K562 (cell line): Measurements from ENCODE around the gene SEC14L1. TPM values are rescaled to one million over a fixed set of nuclear protein-coding genes. Genes with fewer than 3 reads are reported as not detected.
A peak's percentile ranks its signal among the peaks of the same experiment; 100 is the strongest.

ENCODE experiments used
- CREB1 ChIP-seq, 2 experiments: sonication (generic) in 1 of 2; formaldehyde crosslinking in 1 of 2; IDR thresholded peaks; 2 replicates each; pipeline versions ENCODE4 v1.6.1 to v1.8.0; 2012 to 2022; ENCODE audit warnings: inconsistent platforms in 1 of 2, mild to moderate bottlenecking in 1 of 2, missing genetic modification reagents in 1 of 2, moderate library complexity in 1 of 2
- DACH1 ChIP-seq: fragments of 450-650 bp; IDR thresholded peaks from 2 replicates; pipeline ENCODE4 v1.6.1; 2018; ENCODE audit not compliant: partially characterized antibody
- EGR1 ChIP-seq: fragments of 450-650 bp; conservative IDR thresholded peaks from 2 replicates; pipeline ENCODE4 v1.6.1; 2017; ENCODE audit warnings: mild to moderate bottlenecking
- ETS2 ChIP-seq: IDR thresholded peaks from 2 replicates; pipeline ENCODE4 v1.6.1; 2016; ENCODE audit warnings: borderline replicate concordance, missing genetic modification characterization, mild to moderate bottlenecking, moderate library complexity, missing compliant biosample characterization; ENCODE audit not compliant: poor library complexity, severe bottlenecking
- KDM4B ChIP-seq, 2 experiments: fragments of 450-650 bp in 1 of 2; sonication (generic) in 1 of 2; IDR thresholded peaks; 2 replicates each; pipeline ENCODE4 v1.6.1; 2016 to 2017; ENCODE audit warnings: borderline replicate concordance in 2 of 2, antibody characterized with exemption in 1 of 2, low read depth in 1 of 2, mild to moderate bottlenecking in 1 of 2
- KLF1 ChIP-seq: fragments of 450-650 bp; IDR thresholded peaks from 2 replicates; pipeline ENCODE4 v1.6.1; 2016; ENCODE audit warnings: missing genetic modification characterization, missing compliant biosample characterization
- MAX ChIP-seq: sonication (generic); formaldehyde crosslinking; IDR thresholded peaks from 2 replicates; pipeline ENCODE4 v1.9.0; 2022; ENCODE audit warnings: mild to moderate bottlenecking, missing genetic modification reagents
- NCOA2 ChIP-seq, 2 experiments: fragments of 450-650 bp; IDR thresholded peaks; 2 replicates each; pipeline ENCODE4 v1.6.1; 2018; ENCODE audit warnings: mild to moderate bottlenecking in 2 of 2, moderate library complexity in 1 of 2; ENCODE audit not compliant: partially characterized antibody in 2 of 2
- NFIX ChIP-seq: fragments of 250-450 bp; sonication (Bioruptor Pico); IDR thresholded peaks from 2 replicates; pipeline ENCODE4 v1.4.0; 2020; ENCODE audit warnings: low read depth, mild to moderate bottlenecking, moderate library complexity
- POLR2G ChIP-seq: fragments of 200-400 bp; formaldehyde crosslinking; IDR thresholded peaks from 2 replicates; pipeline ENCODE4 v1.6.1; 2017; ENCODE audit warnings: low read depth, mild to moderate bottlenecking, antibody characterized with exemption, low read length, moderate library complexity
- POU5F1 ChIP-seq: fragments of 150-350 bp; IDR thresholded peaks from 2 replicates; pipeline ENCODE4 v1.6.1; 2014; ENCODE audit warnings: borderline replicate concordance, low read length, low read depth, mild to moderate bottlenecking; ENCODE audit not compliant: partially characterized antibody
- SAFB ChIP-seq: fragments of 200-400 bp; formaldehyde crosslinking; IDR thresholded peaks from 2 replicates; pipeline ENCODE4 v1.6.1; 2017; ENCODE audit warnings: low read depth, low read length, borderline replicate concordance
- SLC30A9 ChIP-seq: fragments of 250-450 bp; sonication (Bioruptor Pico); IDR thresholded peaks from 2 replicates; pipeline ENCODE4 v1.8.0; 2022; ENCODE audit warnings: mild to moderate bottlenecking, moderate library complexity
- TEAD4 ChIP-seq, 2 experiments: sonication (generic) in 1 of 2; formaldehyde crosslinking in 1 of 2; IDR thresholded peaks; 2 replicates each; pipeline versions ENCODE4 v1.6.1 to v1.8.0; 2012 to 2022; ENCODE audit warnings: borderline replicate concordance in 1 of 2, inconsistent platforms in 1 of 2, low read length in 1 of 2, mild to moderate bottlenecking in 1 of 2, missing genetic modification reagents in 1 of 2
- TRIM24 ChIP-seq, 2 experiments: fragments of 450-650 bp; IDR thresholded peaks; 2 replicates each; pipeline ENCODE4 v1.6.1; 2016
- ZFP1 ChIP-seq: fragments of 450-650 bp; formaldehyde crosslinking; IDR thresholded peaks from 2 replicates; pipeline ENCODE4 v1.4.0; 2020; ENCODE audit warnings: mild to moderate bottlenecking, mixed read lengths
- ZNF143 ChIP-seq: sonication (generic); formaldehyde crosslinking; IDR thresholded peaks from 2 replicates; pipeline ENCODE4 v1.9.0; 2022; ENCODE audit warnings: mild to moderate bottlenecking, missing genetic modification reagents
- ZNF431 ChIP-seq: sonication (generic); formaldehyde crosslinking; IDR thresholded peaks from 2 replicates; pipeline ENCODE4 v1.8.0; 2022; ENCODE audit warnings: mild to moderate bottlenecking, missing genetic modification reagents
- polyA plus RNA-seq, 8 experiments: library from polyadenylated mRNA; depleted of rRNA in 4 of 8; stranded (reverse) in 5 of 8; unstranded in 3 of 8; fragments of >200 nt; fragmentation: Nextera tagmentation in 2 of 8; fragmentation: Illumina TruSeq in 1 of 8; extraction: Ambion mirVana in 2 of 8; extraction: Trizol in 1 of 8; gene quantifications; 2 replicates each; pipeline versions ENCODE4 v1.2.1 to v1.2.3, GENCODE V29; 2011 to 2014; ENCODE audit warnings: inconsistent platforms in 1 of 8, missing spikeins in 1 of 8
- total RNA-seq, 7 experiments: library from RNA; depleted of rRNA in 6 of 7; stranded (reverse); fragments of >200 nt in 6 of 7; fragmentation: Illumina TruSeq in 2 of 7; extraction: Trizol in 2 of 7; gene quantifications; 2 replicates each; pipeline versions ENCODE4 v1.2.1 to v1.2.3, GENCODE V29; 2011 to 2021; ENCODE audit warnings: low replicate concordance in 1 of 7
- TF ChIP-seq, protein P1 (sequence below): fragments of 250-450 bp; sonication (Bioruptor Pico); IDR thresholded peaks from 2 replicates; pipeline ENCODE4 v1.5.0; 2020; ENCODE audit warnings: mild to moderate bottlenecking, borderline replicate concordance
- TF ChIP-seq, protein P2 (sequence below): sonication (generic); formaldehyde crosslinking; IDR thresholded peaks from 2 replicates; pipeline ENCODE4 v1.8.1; 2022; ENCODE audit warnings: missing genetic modification reagents
- TF ChIP-seq, protein P3 (sequence below): sonication (generic); formaldehyde crosslinking; IDR thresholded peaks from 2 replicates; pipeline ENCODE4 v1.8.1; 2023; ENCODE audit warnings: mild to moderate bottlenecking, missing genetic modification reagents

Gene SEC14L1
- total and polyA plus RNA-seq, 9 of the 15 experiments (the other 6 are each of a cell fraction or from before 2014, with no cell fraction given), result 3.1 to 39.7 (median 15.2) TPM

DNA sequence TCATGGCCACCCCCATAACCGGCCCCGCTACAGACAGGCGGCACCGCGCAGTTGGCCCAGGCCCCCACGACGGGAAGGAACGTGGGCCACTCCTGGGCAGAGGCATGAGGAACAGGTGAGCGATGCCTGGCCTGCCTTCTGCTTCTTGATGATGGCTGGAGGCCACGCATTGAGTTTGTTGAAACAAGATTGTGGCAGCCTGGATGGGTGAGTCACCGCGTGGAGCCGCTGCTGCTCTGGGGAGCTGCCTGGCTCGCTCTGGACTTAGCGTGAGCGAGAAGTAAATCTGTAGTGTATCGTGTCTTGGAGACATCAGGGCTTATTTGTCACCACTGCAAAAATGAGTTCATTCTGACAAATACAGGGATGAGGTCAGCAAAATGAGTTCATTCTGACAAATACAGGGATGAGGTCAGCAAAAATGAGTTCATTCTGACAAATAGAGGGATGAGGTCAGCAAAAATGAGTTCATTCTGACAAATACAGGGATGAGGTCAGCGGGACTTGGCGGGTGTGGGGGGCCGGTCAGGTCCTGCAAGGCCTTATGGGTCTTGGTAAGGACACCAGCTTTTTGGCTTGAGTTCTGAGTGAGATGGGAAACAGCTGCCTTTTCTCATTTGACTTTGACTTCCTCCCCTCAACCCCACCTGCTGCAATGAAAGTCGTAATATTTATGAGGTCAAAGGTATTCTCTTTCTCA lies 93.0 kb downstream of the SEC14L1 start (continued):
- TF ChIP-seq ETS2 (tag), result no peak
- TF ChIP-seq KLF1 (tag), result no peak
- no peak for TF ChIP-seq ZFP1 (CRISPR knock-in tag)
- TF ChIP-seq DACH1, result no peak
- peak; percentile 7 to 36 for TF ChIP-seq NCOA2 (IDR thresholded peaks at IDR 0.05; ENCODE audit: partially characterized antibody in 2 of 2)
- no peak for TF ChIP-seq NFIX (CRISPR knock-in tag)
- no peak for TF ChIP-seq EGR1
- no peak for TF ChIP-seq SLC30A9 (CRISPR knock-in tag)
- peak; percentile 35; the same call in 1 of the 2 replicates for TF ChIP-seq TEAD4 (IDR thresholded peaks at IDR 0.05; ENCODE audit: low read length)
- no peak for TF ChIP-seq TEAD4 (CRISPR knock-in tag; IDR thresholded peaks at IDR 0.05; ENCODE audit: borderline replicate concordance)
- TF ChIP-seq MAX, result peak; percentile 73
- no peak for TF ChIP-seq KDM4B (IDR thresholded peaks at IDR 0.05; ENCODE audit: borderline replicate concordance in 2 of 2, low read depth in 1 of 2)
- TF ChIP-seq TRIM24 (IDR thresholded peaks at IDR 0.05), result peak; percentile 100
- no peak for TF ChIP-seq POLR2G
- TF ChIP-seq, protein P1, sequence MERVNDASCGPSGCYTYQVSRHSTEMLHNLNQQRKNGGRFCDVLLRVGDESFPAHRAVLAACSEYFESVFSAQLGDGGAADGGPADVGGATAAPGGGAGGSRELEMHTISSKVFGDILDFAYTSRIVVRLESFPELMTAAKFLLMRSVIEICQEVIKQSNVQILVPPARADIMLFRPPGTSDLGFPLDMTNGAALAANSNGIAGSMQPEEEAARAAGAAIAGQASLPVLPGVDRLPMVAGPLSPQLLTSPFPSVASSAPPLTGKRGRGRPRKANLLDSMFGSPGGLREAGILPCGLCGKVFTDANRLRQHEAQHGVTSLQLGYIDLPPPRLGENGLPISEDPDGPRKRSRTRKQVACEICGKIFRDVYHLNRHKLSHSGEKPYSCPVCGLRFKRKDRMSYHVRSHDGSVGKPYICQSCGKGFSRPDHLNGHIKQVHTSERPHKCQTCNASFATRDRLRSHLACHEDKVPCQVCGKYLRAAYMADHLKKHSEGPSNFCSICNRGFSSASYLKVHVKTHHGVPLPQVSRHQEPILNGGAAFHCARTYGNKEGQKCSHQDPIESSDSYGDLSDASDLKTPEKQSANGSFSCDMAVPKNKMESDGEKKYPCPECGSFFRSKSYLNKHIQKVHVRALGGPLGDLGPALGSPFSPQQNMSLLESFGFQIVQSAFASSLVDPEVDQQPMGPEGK (CRISPR knock-in tag), result no peak
- TF ChIP-seq, protein P2, sequence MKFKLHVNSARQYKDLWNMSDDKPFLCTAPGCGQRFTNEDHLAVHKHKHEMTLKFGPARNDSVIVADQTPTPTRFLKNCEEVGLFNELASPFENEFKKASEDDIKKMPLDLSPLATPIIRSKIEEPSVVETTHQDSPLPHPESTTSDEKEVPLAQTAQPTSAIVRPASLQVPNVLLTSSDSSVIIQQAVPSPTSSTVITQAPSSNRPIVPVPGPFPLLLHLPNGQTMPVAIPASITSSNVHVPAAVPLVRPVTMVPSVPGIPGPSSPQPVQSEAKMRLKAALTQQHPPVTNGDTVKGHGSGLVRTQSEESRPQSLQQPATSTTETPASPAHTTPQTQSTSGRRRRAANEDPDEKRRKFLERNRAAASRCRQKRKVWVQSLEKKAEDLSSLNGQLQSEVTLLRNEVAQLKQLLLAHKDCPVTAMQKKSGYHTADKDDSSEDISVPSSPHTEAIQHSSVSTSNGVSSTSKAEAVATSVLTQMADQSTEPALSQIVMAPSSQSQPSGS (CRISPR knock-in tag), result peak; percentile 99
- peak; percentile 93 for TF ChIP-seq CREB1 (IDR thresholded peaks at IDR 0.05)
- peak; percentile 85 for TF ChIP-seq CREB1 (CRISPR knock-in tag; IDR thresholded peaks at IDR 0.05)
- TF ChIP-seq, protein P3, sequence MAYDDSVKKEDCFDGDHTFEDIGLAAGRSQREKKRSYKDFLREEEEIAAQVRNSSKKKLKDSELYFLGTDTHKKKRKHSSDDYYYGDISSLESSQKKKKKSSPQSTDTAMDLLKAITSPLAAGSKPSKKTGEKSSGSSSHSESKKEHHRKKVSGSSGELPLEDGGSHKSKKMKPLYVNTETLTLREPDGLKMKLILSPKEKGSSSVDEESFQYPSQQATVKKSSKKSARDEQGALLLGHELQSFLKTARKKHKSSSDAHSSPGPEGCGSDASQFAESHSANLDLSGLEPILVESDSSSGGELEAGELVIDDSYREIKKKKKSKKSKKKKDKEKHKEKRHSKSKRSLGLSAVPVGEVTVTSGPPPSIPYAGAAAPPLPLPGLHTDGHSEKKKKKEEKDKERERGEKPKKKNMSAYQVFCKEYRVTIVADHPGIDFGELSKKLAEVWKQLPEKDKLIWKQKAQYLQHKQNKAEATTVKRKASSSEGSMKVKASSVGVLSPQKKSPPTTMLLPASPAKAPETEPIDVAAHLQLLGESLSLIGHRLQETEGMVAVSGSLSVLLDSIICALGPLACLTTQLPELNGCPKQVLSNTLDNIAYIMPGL (CRISPR knock-in tag), result no peak
- TF ChIP-seq ZNF143, result peak; percentile 67
- no peak for TF ChIP-seq ZNF431 (CRISPR knock-in tag)
- TF ChIP-seq POU5F1, result no peak
- TF ChIP-seq SAFB, result no peak
